Esophagus muscularis mucosa (tissue), 4 donors: ENCODE measurements around the gene TRAF2. TPM values are rescaled to one million over a fixed set of nuclear protein-coding genes. Genes with fewer than 3 reads are reported as not detected.
A peak's percentile ranks its signal among the peaks of the same experiment; 100 is the strongest.

Experiments
- DNase-seq: peaks from one replicate; pipeline ENCODE4 v3.0.0-alpha.2; 2017; ENCODE audit errors: extremely low spot score
- H3K27ac ChIP-seq, 4 donors: fragments of 200-600 bp; sonication (generic); replicated peaks in 1 of 4; 1 replicate in 3 of 4; 2 replicates in 1 of 4; pipeline ENCODE4 v1.5.1; 2016 to 2019; ENCODE audit warnings: mild to moderate bottlenecking in 1 of 4
- H3K27me3 ChIP-seq, 4 donors: fragments of 200-600 bp; sonication (generic); one replicate each; pipeline versions ENCODE4 v1.5.1 to v1.6.0; 2016 to 2019
- H3K36me3 ChIP-seq, 4 donors: fragments of 200-600 bp; sonication (generic); one replicate each; pipeline ENCODE4 v1.5.1; 2016 to 2019
- H3K4me1 ChIP-seq, 4 donors: fragments of 200-600 bp; sonication (generic); one replicate each; pipeline ENCODE4 v1.5.1; 2016 to 2019
- H3K4me3 ChIP-seq, 4 donors: fragments of 200-600 bp; sonication (generic); 1 replicate in 2 of 4; 2 replicates in 2 of 4; pipeline ENCODE4 v1.5.1; 2016 to 2019; ENCODE audit warnings: mild to moderate bottlenecking in 4 of 4, moderate library complexity in 1 of 4
- H3K9me3 ChIP-seq, 4 donors: fragments of 200-600 bp; sonication (generic); 1 replicate in 3 of 4; 2 replicates in 1 of 4; pipeline ENCODE4 v1.5.1; 2016 to 2019
- EP300 ChIP-seq: sonication (generic); formaldehyde crosslinking; IDR thresholded peaks from one replicate; pipeline ENCODE4 v1.6.1; 2017; ENCODE audit warnings: antibody characterized with exemption
- POLR2A ChIP-seq: fragments of 450-650 bp; IDR thresholded peaks from one replicate; pipeline ENCODE4 v1.6.1; 2017; ENCODE audit warnings: antibody characterized with exemption, moderate library complexity, mild to moderate bottlenecking, low read depth
- POLR2AphosphoS5 ChIP-seq, 2 donors: sonication (generic); formaldehyde crosslinking; IDR thresholded peaks; one replicate each; pipeline ENCODE4 v1.6.1; 2017; ENCODE audit warnings: antibody characterized with exemption in 2 of 2
- WGBS: methylation state at CpG from one replicate; pipeline ENCODE4 v1.1.5; 2018; 5-methylcytosine and 5-hydroxymethylcytosine counted together
- intact Hi-C: fragments of 100-400 bp; cut with DNase I; formaldehyde crosslinking; loops from one replicate; pipeline ENCODE4 v1.15.1; 2023
- total RNA-seq, 4 donors: library from RNA; depleted of rRNA; stranded (reverse); fragments of >200 nt; gene quantifications; one replicate each; pipeline versions ENCODE4 v1.1.0 to v1.2.1, GENCODE V29; 2016
- TF ChIP-seq, protein P1 (sequence below), 3 experiments: fragments of 200-600 bp in 2 of 3; fragments of 450-650 bp in 1 of 3; sonication (generic) in 2 of 3; IDR thresholded peaks; one replicate each; pipeline ENCODE4 v1.5.1; 2017 to 2019; ENCODE audit warnings: antibody characterized with exemption in 3 of 3, mild to moderate bottlenecking in 2 of 3, moderate library complexity in 1 of 3

The TRAF2 gene
- total RNA-seq, 4 donors from 2014 or later = 6.6 to 15.5 (median 12.4) TPM

DNA sequence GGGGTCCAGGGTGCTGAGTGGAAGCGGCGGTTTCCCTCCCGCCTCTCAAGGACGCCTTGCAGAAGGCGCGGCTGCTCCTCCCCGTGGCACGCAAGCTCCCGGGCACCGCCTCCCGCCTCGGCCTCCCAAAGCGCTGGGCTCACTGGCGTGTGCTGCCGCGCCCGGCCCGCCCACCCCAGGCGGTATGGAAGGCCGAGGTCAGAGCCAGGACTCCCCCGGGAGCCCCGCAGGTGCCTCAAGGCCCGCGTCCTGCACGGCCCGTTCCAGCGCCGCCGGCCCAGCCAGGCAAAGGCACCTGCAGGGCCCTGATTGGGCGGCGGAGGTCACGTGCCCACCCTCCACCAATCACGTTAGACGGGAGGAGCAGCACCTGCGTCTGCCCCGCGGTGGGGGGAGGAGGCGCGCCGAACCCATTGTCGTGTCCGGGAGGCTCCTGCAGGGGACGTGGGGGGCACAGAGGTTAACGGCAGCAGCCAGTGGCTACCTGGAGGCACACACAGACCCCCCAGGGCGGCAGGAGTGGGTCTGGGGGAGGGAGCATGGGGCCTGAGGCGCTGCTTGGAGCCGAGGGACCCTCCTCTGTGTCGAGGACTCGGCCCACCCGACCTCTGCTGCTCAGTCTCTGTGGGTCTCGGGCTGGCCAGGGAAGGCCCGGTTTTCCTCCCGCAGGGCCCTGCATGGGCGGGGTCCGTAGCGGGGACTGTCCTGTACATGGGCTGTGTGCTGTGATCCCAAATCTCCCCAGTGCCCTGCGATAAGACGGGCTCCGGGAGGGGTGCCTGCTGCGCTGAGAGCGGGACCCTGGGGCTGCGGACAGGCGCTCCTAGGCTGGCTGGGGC is 63.7 kb downstream of the TRAF2 start:
- H3K27me3 ChIP-seq = no peaks in the 10 kb centered on the region
- peak; percentile 98 for DNase-seq
- intact Hi-C loops = loop anchor here (5.0 kb wide), 3 partner anchors 42 to 163 kb away; partner anchors contain the start of gene PAXX
- H3K36me3 ChIP-seq = no peaks in the 10 kb centered on the region
- H3K4me3 ChIP-seq = peak overlapping the region; percentile 77 to 92 (median 84)
- peak; percentile 88 to 94 for TF ChIP-seq POLR2AphosphoS5 (IDR thresholded peaks at IDR 0.05)
- TF ChIP-seq EP300 = no peak
- TF ChIP-seq POLR2A = peak; percentile 37
- TF ChIP-seq, protein P1, sequence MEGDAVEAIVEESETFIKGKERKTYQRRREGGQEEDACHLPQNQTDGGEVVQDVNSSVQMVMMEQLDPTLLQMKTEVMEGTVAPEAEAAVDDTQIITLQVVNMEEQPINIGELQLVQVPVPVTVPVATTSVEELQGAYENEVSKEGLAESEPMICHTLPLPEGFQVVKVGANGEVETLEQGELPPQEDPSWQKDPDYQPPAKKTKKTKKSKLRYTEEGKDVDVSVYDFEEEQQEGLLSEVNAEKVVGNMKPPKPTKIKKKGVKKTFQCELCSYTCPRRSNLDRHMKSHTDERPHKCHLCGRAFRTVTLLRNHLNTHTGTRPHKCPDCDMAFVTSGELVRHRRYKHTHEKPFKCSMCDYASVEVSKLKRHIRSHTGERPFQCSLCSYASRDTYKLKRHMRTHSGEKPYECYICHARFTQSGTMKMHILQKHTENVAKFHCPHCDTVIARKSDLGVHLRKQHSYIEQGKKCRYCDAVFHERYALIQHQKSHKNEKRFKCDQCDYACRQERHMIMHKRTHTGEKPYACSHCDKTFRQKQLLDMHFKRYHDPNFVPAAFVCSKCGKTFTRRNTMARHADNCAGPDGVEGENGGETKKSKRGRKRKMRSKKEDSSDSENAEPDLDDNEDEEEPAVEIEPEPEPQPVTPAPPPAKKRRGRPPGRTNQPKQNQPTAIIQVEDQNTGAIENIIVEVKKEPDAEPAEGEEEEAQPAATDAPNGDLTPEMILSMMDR (IDR thresholded peaks at IDR 0.05) = peak; percentile 17 to 39 (median 32)
- no peaks in the 10 kb centered on the region for H3K9me3 ChIP-seq
- H3K27ac ChIP-seq = peak overlapping the region; percentile 86 to 92 (median 90)
- 2% methylated on average over 11 of the region's 63 CpGs for WGBS
- peaks cover 27 to 40% (median 31%) of the 10 kb centered on the region in 4 donors for H3K4me1 ChIP-seq

DNA sequence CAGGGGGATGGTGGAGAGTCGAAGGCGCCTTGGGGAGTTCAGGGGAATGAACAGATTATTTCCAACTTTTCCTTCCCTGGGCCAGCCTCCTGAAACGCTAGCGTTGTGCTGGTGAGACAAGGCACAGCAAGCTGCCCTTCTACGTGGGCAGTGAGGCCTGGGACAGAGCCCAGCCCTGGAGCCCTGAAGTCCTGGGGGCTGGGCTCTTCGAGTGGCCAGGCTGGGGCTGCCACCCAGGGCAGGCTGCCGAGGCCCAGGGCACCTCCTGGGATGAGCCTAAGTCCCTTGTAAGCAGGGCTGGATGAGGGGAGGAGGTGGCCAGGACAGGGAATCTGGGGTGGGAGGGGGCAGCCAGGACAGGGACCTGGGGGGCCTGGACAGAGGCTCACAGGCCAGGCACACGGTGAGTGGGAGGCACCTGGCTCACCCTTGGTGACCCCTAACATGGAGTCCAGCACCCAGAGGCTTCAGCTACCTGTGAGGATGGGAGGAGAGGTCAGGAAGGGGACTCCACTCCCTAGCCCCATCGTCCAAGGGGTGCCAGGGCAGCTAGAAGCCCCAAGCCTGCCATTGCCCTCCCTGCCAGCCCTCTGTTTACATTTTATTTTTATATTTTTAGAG is 64.5 kb downstream of the TRAF2 start:
- 88% methylated on average over 2 of the region's 9 CpGs for WGBS
- no peak for TF ChIP-seq POLR2AphosphoS5 (IDR thresholded peaks at IDR 0.05)
- no peak for TF ChIP-seq EP300
- TF ChIP-seq, protein P1 (IDR thresholded peaks at IDR 0.05) = no peak
- TF ChIP-seq POLR2A = no peak
- Histone ChIP-seq H3K4me1 (peaks cover 25 to 33% (median 28%) of the 10 kb centered on the region in 4 donors), H3K9me3 (no peaks in the 10 kb centered on the region), H3K4me3 (peak overlapping the region; percentile 77 to 92 (median 84)), H3K27ac (peak overlapping the region; percentile 86 to 92 (median 90)), H3K36me3 (no peaks in the 10 kb centered on the region), H3K27me3 (no peaks in the 10 kb centered on the region)
- intact Hi-C loops = loop anchor here (5.0 kb wide), 1 partner anchor 163 kb away; no protein-coding TSS in a partner anchor
- DNase-seq = no peak

DNA sequence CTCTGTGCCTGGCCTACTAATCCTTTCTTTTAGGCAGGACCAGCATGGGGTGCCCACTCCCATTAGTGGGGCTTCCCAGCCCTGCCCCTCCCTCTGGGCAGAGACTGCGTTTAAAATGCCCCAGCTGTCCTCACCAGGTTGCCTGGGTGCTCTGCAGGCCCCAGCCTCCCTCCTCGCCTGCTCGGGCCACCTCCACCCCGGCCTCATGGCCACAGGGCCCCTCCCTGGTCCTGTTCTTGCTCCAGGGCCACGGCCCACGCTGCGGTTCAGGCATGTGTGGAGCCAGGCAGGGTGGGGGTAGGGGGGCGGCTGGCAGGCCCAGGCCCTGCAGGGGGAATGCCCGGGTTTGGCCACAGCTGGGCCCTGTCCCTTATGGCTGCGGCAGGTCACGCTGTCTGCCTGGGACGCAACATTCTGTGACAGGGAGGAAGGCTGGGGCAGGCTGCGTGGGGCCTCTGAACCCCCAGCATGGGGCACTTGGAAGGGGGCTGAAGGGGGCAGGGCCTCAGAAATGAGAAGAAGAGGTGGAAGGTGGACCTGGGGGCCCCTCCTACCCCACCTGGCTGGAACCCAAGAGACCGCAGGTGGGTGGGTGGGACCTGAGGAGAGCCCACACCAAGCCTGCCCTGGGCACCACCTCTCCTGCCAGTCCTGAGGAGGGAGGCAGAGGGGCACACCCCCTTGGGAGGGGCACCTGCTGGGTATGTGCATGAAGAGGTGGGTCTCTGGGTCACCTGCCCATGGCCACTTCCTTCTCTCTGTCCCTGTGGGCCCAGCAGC is 65.4 kb downstream of the TRAF2 start, which contains the start of gene LCN12:
LCN12 (plus strand) TSS at position 733 of the 780 bp plus-strand sequence. CDS start 55 bp downstream, outside the sequence.
- no peak for DNase-seq
- Histone ChIP-seq H3K4me1 (peaks cover 25 to 33% (median 28%) of the 10 kb centered on the region in 4 donors), H3K36me3 (no peaks in the 10 kb centered on the region), H3K27ac (peak within 1 kb of the TSS in 1 of 4 donors; percentile 90), H3K4me3 (no peak within 1 kb of the TSS), H3K27me3 (no peaks in the 10 kb centered on the region), H3K9me3 (no peaks in the 10 kb centered on the region)
- TF ChIP-seq POLR2AphosphoS5 (IDR thresholded peaks at IDR 0.05) = no peak
- TF ChIP-seq, protein P1 (IDR thresholded peaks at IDR 0.05) = no peak
- TF ChIP-seq EP300 = no peak
- intact Hi-C loops = loop anchor here (5.0 kb wide), 1 partner anchor 164 kb away; no protein-coding TSS in a partner anchor
- WGBS = 93% methylated on average over 13 of the region's 14 CpGs

DNA sequence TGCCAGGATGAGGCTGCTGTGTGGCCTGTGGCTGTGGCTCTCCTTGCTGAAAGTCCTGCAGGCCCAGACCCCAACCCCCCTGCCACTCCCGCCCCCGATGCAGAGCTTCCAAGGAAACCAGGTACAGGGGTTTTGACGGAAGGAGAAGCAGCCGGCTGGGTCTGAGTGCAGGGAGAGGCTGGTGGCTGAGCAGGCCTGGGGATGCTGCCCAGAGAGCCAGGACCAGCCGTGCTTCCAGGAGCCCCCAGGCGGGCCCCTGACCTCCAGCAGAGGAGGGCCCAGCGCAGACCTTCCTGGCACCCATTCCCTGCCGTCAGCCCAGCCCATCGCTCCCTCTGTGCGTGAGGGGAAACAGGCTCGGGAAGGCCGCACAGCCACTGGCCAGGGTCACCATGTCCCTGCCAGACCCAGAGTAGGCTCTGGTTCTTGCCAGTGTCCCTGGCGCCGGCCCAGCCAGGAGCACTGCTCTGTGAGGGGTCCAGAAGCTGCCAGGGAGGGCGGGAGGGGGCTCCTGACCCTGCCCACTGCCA is 66.1 kb downstream of the TRAF2 start:
- 82% methylated on average over 4 of the region's 15 CpGs for WGBS
- Histone ChIP-seq H3K27ac (no peak overlapping the region), H3K27me3 (no peaks in the 10 kb centered on the region), H3K9me3 (no peaks in the 10 kb centered on the region), H3K4me3 (no peak overlapping the region), H3K4me1 (peaks cover 25 to 33% (median 28%) of the 10 kb centered on the region in 4 donors), H3K36me3 (no peaks in the 10 kb centered on the region)
- no peak for TF ChIP-seq POLR2A
- TF ChIP-seq, protein P1 (IDR thresholded peaks at IDR 0.05) = no peak
- DNase-seq = no peak
- intact Hi-C loops = loop anchor here (5.0 kb wide), 1 partner anchor 165 kb away; no protein-coding TSS in a partner anchor
